Esophagus squamous epithelium (tissue), 4 donors: ENCODE results near the gene CCDC110.

Experiments used
- CTCF ChIP-seq, 6 experiments: fragments of 450-650 bp in 4 of 6; fragments of 200-600 bp in 2 of 6; sonication (generic) in 2 of 6; IDR thresholded peaks; one replicate each; pipeline ENCODE4 v1.5.1; 2016 to 2019; ENCODE audit warnings: antibody characterized with exemption in 6 of 6, mild to moderate bottlenecking in 4 of 6, moderate library complexity in 4 of 6
- POLR2A ChIP-seq, 4 donors: fragments of 450-650 bp; IDR thresholded peaks; one replicate each; pipeline ENCODE4 v1.6.1; 2017; ENCODE audit warnings: antibody characterized with exemption in 4 of 4, mild to moderate bottlenecking in 4 of 4, moderate library complexity in 3 of 4

GRCh38 chr4:185467991-185468390 is 3.5 kb downstream of the CCDC110 start:
- no peak for TF ChIP-seq CTCF (IDR thresholded peaks at IDR 0.05)
- no peak for TF ChIP-seq POLR2A (IDR thresholded peaks at IDR 0.05)
